Measurements from ENCODE around the gene ATP1A1.

The ATP1A1 gene

GRCh38 chr1:116334868-116335635, 38.0 kb upstream of the ATP1A1 start:
- TF ChIP-seq ZNF274 (IDR thresholded peaks at IDR 0.05; ENCODE audit: low read depth, low read length), result no peak
- H3K4me3 ChIP-seq (ENCODE audit: low read length), result no peak overlapping the region

DNA sequence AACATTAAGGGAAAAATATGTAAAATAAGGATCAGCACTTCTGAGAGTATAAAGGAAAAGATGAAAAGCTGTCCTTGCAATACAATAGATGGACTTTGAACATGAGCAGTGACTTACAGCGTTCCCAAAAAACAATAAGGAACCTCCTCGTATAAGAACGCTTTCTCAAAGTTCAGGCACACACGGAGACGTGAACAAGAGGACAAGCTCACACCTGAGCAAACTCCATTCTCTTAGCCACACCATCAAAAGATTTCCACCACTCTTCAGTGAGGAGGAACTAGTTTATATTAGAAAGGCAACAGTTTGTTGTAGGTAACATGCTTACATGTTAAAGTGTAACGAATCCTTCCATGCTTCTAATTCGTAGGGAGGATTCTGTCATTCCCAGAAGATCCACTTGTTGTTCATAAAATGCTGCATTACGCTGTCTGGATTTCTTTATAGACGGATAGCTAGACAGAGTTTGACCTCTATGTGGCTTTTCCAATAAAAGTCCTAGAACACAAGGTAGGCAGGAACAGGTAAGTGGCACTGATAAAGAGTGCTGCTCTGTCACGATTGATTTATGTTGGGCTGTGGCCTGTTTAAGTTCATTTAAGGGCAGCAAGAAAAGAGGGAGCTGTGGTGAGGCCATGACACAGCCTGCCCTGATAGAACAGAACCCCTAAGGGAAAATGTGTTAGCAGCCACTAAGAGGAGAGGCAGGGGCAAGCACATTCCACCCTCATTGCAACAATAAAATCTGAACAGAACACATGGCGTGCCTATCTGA, 37.0 kb upstream of the ATP1A1 start:
- no peak for TF ChIP-seq ZNF274 (IDR thresholded peaks at IDR 0.05; ENCODE audit: low read depth, low read length)
- no peak overlapping the region for H3K4me3 ChIP-seq (ENCODE audit: low read length)

DNA sequence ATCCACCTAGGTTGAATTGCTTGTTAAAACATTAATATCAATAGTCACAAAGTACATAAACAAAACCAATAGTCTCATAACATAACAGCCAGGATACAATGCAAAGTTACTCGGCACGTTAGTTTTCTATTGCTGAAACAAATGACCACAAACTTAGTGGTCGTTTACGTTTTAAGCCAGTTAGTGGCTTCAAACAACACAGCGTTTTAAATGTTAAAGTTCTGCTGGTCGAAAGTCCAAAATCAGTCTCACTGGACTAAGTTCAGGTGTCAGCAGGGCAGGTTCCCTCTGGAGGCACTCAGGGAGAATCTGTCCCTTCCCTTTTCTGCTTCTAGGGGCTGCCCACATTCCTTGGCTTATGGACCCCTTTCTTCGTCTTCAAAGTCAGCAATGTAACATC, 35.6 kb upstream of the ATP1A1 start:
- no peak overlapping the region for H3K4me3 ChIP-seq (ENCODE audit: low read length)
- TF ChIP-seq ZNF274 (IDR thresholded peaks at IDR 0.05; ENCODE audit: low read depth, low read length), result no peak

GRCh38 chr1:116338400-116338799, 34.6 kb upstream of the ATP1A1 start:
- no peak overlapping the region for H3K4me3 ChIP-seq (ENCODE audit: low read length)
- no peak for TF ChIP-seq ZNF274 (IDR thresholded peaks at IDR 0.05; ENCODE audit: low read depth, low read length)

- H3K4me3 ChIP-seq (ENCODE audit: low read length), result no peak overlapping the region
- no peak for TF ChIP-seq ZNF274 (IDR thresholded peaks at IDR 0.05; ENCODE audit: low read depth, low read length)
Measured at GRCh38 chr1:116340506-116341231, 32.4 kb upstream of the ATP1A1 start.

GRCh38 chr1:116343019-116343418, 30.0 kb upstream of the ATP1A1 start:
- no peak overlapping the region for H3K4me3 ChIP-seq (ENCODE audit: low read length)
- no peak for TF ChIP-seq ZNF274 (IDR thresholded peaks at IDR 0.05; ENCODE audit: low read depth, low read length)

GRCh38 chr1:116345011-116345410, 28.0 kb upstream of the ATP1A1 start:
- no peak for TF ChIP-seq ZNF274 (IDR thresholded peaks at IDR 0.05; ENCODE audit: low read depth, low read length)
- H3K4me3 ChIP-seq (ENCODE audit: low read length), result no peak overlapping the region

DNA sequence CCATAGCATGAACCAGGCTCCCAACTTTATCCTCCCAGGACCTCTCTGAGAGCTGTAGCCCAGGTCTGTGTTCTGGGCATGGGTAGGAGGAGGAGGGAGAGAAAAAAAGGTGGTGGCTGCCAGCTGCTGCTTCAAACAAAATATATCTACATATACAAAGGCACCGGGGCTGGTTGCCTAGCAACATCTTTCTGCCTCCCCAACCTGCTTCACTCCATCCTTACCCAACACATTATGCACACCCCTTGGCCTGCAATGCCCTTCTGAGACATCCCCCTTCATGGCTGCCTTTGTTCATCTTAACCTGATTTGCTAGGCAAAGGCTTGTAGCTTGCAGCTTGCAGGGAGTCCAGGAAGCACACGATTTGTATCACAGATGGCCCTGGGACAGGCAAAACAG, 27.2 kb upstream of the ATP1A1 start:
- no peak for TF ChIP-seq ZNF274 (IDR thresholded peaks at IDR 0.05; ENCODE audit: low read depth, low read length)
- no peak overlapping the region for H3K4me3 ChIP-seq (ENCODE audit: low read length)

GRCh38 chr1:116346943-116347673, 25.9 kb upstream of the ATP1A1 start:
- H3K4me3 ChIP-seq (ENCODE audit: low read length), result no peak overlapping the region
- TF ChIP-seq ZNF274 (IDR thresholded peaks at IDR 0.05; ENCODE audit: low read depth, low read length), result no peak

GRCh38 chr1:116347696-116348095, 25.3 kb upstream of the ATP1A1 start:
- TF ChIP-seq ZNF274 (IDR thresholded peaks at IDR 0.05; ENCODE audit: low read depth, low read length), result no peak
- no peak overlapping the region for H3K4me3 ChIP-seq (ENCODE audit: low read length)

DNA sequence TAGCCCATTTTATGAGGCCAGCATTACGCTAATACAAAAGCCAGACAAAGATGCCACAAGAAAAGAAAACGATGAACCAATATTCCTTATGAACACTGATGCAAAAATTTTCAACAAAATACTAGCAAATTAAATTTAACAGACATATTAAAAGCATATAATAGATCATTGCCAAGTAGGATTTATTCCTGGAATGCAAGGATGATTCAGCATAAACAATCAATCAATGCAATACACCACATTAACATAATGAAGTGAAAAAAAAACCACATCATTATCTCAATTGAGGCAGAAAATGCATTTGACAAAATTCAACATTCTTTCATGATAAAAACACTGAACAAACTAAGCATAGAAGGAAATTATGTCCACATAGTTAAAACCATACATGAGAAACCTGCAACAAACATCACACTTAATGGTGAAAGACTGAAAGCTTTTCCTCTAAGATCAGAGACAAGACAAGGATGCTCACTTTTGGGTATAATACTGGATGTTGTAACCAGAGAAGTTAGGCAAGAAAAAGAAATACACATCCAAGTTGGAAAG, 22.9 kb upstream of the ATP1A1 start:
- H3K4me3 ChIP-seq (ENCODE audit: low read length), result no peak overlapping the region

DNA sequence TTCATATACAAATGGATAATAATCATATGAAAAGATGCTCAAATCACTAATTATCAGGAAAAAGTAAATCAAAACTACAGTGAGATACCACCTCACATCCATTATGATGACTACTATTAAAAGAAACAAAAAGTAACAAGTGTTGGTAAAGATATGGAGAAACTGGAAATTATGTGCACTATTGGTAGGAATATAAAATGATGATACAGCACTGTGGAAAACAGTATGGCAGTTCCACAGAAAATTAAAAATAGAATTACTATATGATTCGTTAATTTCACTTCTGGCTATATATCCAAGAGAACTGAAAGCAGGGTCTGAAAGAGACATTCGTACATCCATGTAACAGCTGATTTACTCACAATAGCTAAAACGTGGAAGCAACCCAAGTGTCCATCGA, 21.1 kb upstream of the ATP1A1 start:
- TF ChIP-seq ZNF274 (IDR thresholded peaks at IDR 0.05; ENCODE audit: low read depth, low read length), result no peak
- H3K4me3 ChIP-seq (ENCODE audit: low read length), result no peak overlapping the region

More for the DNA sequence above, 22.9 kb upstream of the ATP1A1 start:
- TF ChIP-seq ZNF274 (IDR thresholded peaks at IDR 0.05; ENCODE audit: low read depth, low read length), result no peak

GRCh38 chr1:116352349-116352813, 20.7 kb upstream of the ATP1A1 start:
- H3K4me3 ChIP-seq (ENCODE audit: low read length), result no peak overlapping the region; the same call in 1 of the 2 replicates
- no peak for TF ChIP-seq ZNF274 (IDR thresholded peaks at IDR 0.05; ENCODE audit: low read depth, low read length)
